ENCODE results near the gene NCR3LG1. TPM values are rescaled to one million over a fixed set of nuclear protein-coding genes. Genes with fewer than 3 reads are reported as not detected.

Gene NCR3LG1
- total and polyA plus RNA-seq, 4 donors: 0.18 to 0.75 (median 0.38) TPM

- no peak for DNase-seq (ENCODE audit: low spot score)
- WGBS: 92% methylated on average over 3 of the region's 3 CpGs
- Histone ChIP-seq H3K27ac (ENCODE audit: low read depth in 1 of 2, low read length in 2 of 2) (no peak overlapping the region), H3K4me3 (ENCODE audit: low read depth in 1 of 3, low read length in 3 of 3) (no peak overlapping the region), H3K9ac (ENCODE audit: low read depth in 1 of 2, low read length in 2 of 2) (no peak overlapping the region), H3K4me1 (ENCODE audit: control insufficient read depth in 4 of 4, insufficient read depth in 4 of 4, low read length in 3 of 4) (no peaks in the 10 kb centered on the region), H3K36me3 (ENCODE audit: control insufficient read depth in 4 of 4, insufficient read depth in 3 of 4, low read depth in 1 of 4, low read length in 3 of 4) (peaks cover 0 to 4% (median 0%) of the 10 kb centered on the region in 4 donors), H3K27me3 (ENCODE audit: control insufficient read depth in 4 of 4, insufficient read depth in 4 of 4, low read length in 3 of 4) (no peaks in the 10 kb centered on the region), H3K9me3 (ENCODE audit: control insufficient read depth in 4 of 4, low read length in 3 of 4) (peaks cover 20 to 36% (median 26%) of the 10 kb centered on the region in 4 donors)
- TF ChIP-seq HNF4A (conservative IDR thresholded peaks at IDR 0.05): no peak
Measured at GRCh38 chr11:17376493-17376892, 24.9 kb downstream of the NCR3LG1 start.

GRCh38 chr11:17378655-17379054 is 27.1 kb downstream of the NCR3LG1 start:
- Histone ChIP-seq H3K4me3 (ENCODE audit: low read depth in 1 of 3, low read length in 3 of 3) (no peak overlapping the region), H3K9me3 (ENCODE audit: control insufficient read depth in 4 of 4, low read length in 3 of 4) (peaks cover 1 to 25% (median 6%) of the 10 kb centered on the region in 4 donors), H3K27ac (ENCODE audit: low read depth in 1 of 2, low read length in 2 of 2) (no peak overlapping the region), H3K9ac (ENCODE audit: low read depth in 1 of 2, low read length in 2 of 2) (no peak overlapping the region), H3K4me1 (ENCODE audit: control insufficient read depth in 4 of 4, insufficient read depth in 4 of 4, low read length in 3 of 4) (no peaks in the 10 kb centered on the region), H3K27me3 (ENCODE audit: control insufficient read depth in 4 of 4, insufficient read depth in 4 of 4, low read length in 3 of 4) (no peaks in the 10 kb centered on the region), H3K36me3 (ENCODE audit: control insufficient read depth in 4 of 4, insufficient read depth in 3 of 4, low read depth in 1 of 4, low read length in 3 of 4) (no peaks in the 10 kb centered on the region)
- 50% methylated on average over 2 of the region's 2 CpGs for WGBS
- TF ChIP-seq ZBTB33 (IDR thresholded peaks at IDR 0.05) (no peak), REST (IDR thresholded peaks at IDR 0.05) (no peak), MAX (IDR thresholded peaks at IDR 0.05) (no peak), YY1 (IDR thresholded peaks at IDR 0.05) (no peak), JUND (IDR thresholded peaks at IDR 0.05) (no peak), RAD21 (IDR thresholded peaks at IDR 0.05) (no peak), HNF4G (IDR thresholded peaks at IDR 0.05) (no peak), EGR1 (IDR thresholded peaks at IDR 0.05; ENCODE audit: low read depth in 2 of 2) (no peak), NR2F2 (IDR thresholded peaks at IDR 0.05) (no peak), SP1 (IDR thresholded peaks at IDR 0.05) (no peak), FOXA1 (IDR thresholded peaks at IDR 0.05) (no peak), FOXA2 (IDR thresholded peaks at IDR 0.05) (no peak)
- no peak for DNase-seq (ENCODE audit: low spot score)
